CD8-positive, alpha-beta memory T cell (primary cell): ENCODE results near the gene ELMO1. TPM values are rescaled to one million over a fixed set of nuclear protein-coding genes. Genes with fewer than 3 reads are reported as not detected.

Source experiments
- CTCF ChIA-PET: fragments of 350-600 bp; sonication (Branson Sonifier 250); formaldehyde crosslinking; loops from one replicate; lab custom pipeline; 2021; ENCODE audit warnings: antibody characterized with exemption; lab: Charles Lee
- POLR2A ChIA-PET: fragments of 350-600 bp; sonication (Branson Sonifier 250); formaldehyde crosslinking; loops from one replicate; lab custom pipeline; 2021; ENCODE audit warnings: antibody characterized with exemption; lab: Charles Lee
- DNase-seq, 5 donors: peaks; one replicate each; pipeline versions ENCODE4 v3.0.0 to v3.0.0-alpha.2; 2020 to 2022; ENCODE audit warnings: mixed read lengths in 1 of 5
- H3K27ac ChIP-seq: one replicate; pipeline ENCODE4 v1.7.0; 2013; ENCODE audit warnings: low read depth, mild to moderate bottlenecking, low read length, moderate library complexity
- H3K27me3 ChIP-seq: 2 replicates; pipeline ENCODE4 v1.7.0; 2013; ENCODE audit warnings: low read length, mild to moderate bottlenecking; ENCODE audit not compliant: insufficient read depth, poor library complexity, severe bottlenecking
- H3K36me3 ChIP-seq: 2 replicates; pipeline ENCODE4 v1.7.0; 2013; ENCODE audit warnings: mild to moderate bottlenecking, low read length, moderate library complexity; ENCODE audit not compliant: insufficient read depth
- H3K4me1 ChIP-seq: 2 replicates; pipeline ENCODE4 v1.7.0; 2013; ENCODE audit warnings: mild to moderate bottlenecking, low read length, moderate library complexity; ENCODE audit not compliant: insufficient read depth
- H3K4me3 ChIP-seq: 2 replicates; pipeline ENCODE4 v1.7.0; 2013; ENCODE audit warnings: mild to moderate bottlenecking, low read length
- H3K9me3 ChIP-seq: 2 replicates; pipeline ENCODE4 v1.7.0; 2013; ENCODE audit warnings: mild to moderate bottlenecking, low read length
- H3K27ac Mint-ChIP-seq, 8 donors: one replicate each; pipeline ENCODE4 v1.8.0; 2020 to 2021; ENCODE audit warnings: mixed read lengths in 8 of 8, mild to moderate bottlenecking in 6 of 8, inconsistent platforms in 3 of 8, moderate library complexity in 3 of 8
- H3K27me3 Mint-ChIP-seq, 2 donors: one replicate each; pipeline ENCODE4 v1.8.0; 2020 to 2021; ENCODE audit warnings: mixed read lengths in 2 of 2, mild to moderate bottlenecking in 1 of 2, moderate library complexity in 1 of 2
- H3K36me3 Mint-ChIP-seq, 3 donors: one replicate each; pipeline ENCODE4 v1.8.0; 2020 to 2021; ENCODE audit warnings: mixed read lengths in 3 of 3, inconsistent platforms in 1 of 3, mild to moderate bottlenecking in 1 of 3
- H3K4me1 Mint-ChIP-seq, 3 donors: one replicate each; pipeline ENCODE4 v1.8.0; 2020 to 2021; ENCODE audit warnings: mixed read lengths in 3 of 3, inconsistent platforms in 1 of 3, mild to moderate bottlenecking in 1 of 3
- H3K4me3 Mint-ChIP-seq, 7 donors: one replicate each; pipeline ENCODE4 v1.8.0; 2020 to 2021; ENCODE audit warnings: mixed read lengths in 7 of 7, mild to moderate bottlenecking in 6 of 7, moderate library complexity in 4 of 7, inconsistent platforms in 2 of 7
- H3K9me3 Mint-ChIP-seq, 5 donors: one replicate each; pipeline ENCODE4 v1.8.0; 2020 to 2022; ENCODE audit warnings: mixed read lengths in 5 of 5, mild to moderate bottlenecking in 3 of 5, moderate library complexity in 2 of 5, inconsistent platforms in 1 of 5
- polyA plus RNA-seq: library from polyadenylated mRNA; unstranded; fragments of 300-500 nt; fragmentation: Illumina TruSeq; gene quantifications from one replicate; pipeline ENCODE4 v1.2.3, GENCODE V29; 2021
- total RNA-seq, 2 experiments: library from RNA; stranded (reverse); gene quantifications; one replicate each; pipeline ENCODE4 v1.2.3, GENCODE V29; 2021

Gene ELMO1
- total and polyA plus RNA-seq, 3 experiments from 2014 or later = 65.6 to 74.4 (median 66.2) TPM

DNA sequence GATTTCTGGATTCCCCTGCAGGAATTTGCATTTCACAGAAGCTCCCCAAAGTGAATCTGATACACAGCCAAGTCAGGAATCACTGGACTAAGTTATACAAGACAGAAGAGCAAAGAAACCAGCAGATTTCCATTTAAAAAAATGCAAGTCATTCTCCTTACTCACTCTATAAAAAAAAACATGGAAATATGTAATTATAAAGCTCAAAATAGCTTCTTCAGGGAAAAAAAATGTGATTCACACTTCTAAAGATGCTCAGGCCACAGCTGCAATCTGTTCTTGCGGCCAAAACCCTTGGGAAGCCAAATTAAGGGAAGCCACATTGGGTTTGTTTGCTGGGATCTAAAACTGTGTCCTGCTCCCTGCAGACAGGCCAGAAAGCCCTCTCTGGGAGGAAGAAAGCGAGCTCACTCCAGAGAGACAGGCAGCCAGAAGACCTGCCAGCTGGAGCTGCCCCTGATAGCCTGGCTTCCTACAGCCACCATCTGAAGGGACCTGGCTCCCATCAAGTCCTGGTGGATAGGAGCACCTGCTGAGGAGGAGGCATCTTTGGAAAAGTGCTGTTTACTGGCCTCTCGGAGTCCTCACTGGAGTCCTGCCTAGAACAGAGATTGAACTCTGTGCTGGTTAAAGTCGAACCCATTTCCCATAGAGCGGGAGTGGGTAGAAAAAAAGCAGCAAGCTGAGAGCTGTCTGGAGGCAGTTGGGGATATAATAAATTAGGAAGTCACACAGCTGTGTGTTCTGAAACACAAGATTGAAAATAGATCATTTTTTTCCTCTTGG lies 365.2 kb downstream of the ELMO1 start:
- H3K9me3 ChIP-seq = no peaks in the 10 kb centered on the region
- no peak for DNase-seq
- no peaks in the 10 kb centered on the region for H3K36me3 ChIP-seq
- H3K27ac ChIP-seq = no peak overlapping the region
- no peak overlapping the region for H3K4me3 ChIP-seq
- Mint-ChIP-seq H3K4me3 (no peak overlapping the region), H3K4me1 (peaks cover 20 to 63% (median 50%) of the 10 kb centered on the region in 3 donors), H3K27ac (peak overlapping the region in 2 of 8 donors; percentile 47 to 75), H3K9me3 (no peaks in the 10 kb centered on the region), H3K36me3 (peaks cover 18 to 49% (median 34%) of the 10 kb centered on the region in 3 donors), H3K27me3 (no peaks in the 10 kb centered on the region)
- no peaks in the 10 kb centered on the region for H3K27me3 ChIP-seq
- CTCF ChIA-PET = no interaction called here
- no peaks in the 10 kb centered on the region for H3K4me1 ChIP-seq
- POLR2A ChIA-PET = no interaction called here

DNA sequence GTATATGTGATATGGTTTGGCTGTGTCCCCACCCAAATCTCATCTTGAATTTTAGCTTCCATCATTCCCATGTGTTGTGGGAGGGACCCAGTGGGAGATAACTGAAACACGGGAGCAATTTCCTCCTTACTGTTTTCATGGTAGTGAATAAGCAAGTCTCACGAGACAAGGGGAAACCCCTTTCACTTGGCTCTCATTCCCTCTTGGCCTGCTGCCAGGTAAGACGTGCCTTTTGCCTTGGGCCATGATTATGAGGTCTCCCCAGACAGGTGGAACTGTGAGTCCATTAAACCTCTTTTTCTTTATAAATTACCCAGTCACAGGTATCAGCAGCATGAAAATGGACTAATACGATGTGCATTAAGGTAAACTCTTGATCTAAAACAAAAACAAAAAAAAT lies 367.2 kb downstream of the ELMO1 start:
- Histone ChIP-seq H3K9me3 (no peaks in the 10 kb centered on the region), H3K4me1 (no peaks in the 10 kb centered on the region), H3K36me3 (no peaks in the 10 kb centered on the region), H3K4me3 (no peak overlapping the region), H3K27me3 (no peaks in the 10 kb centered on the region), H3K27ac (no peak overlapping the region)
- peaks cover 25 to 53% (median 41%) of the 10 kb centered on the region in 3 donors for H3K36me3 Mint-ChIP-seq
- peak in 2 of 5 donors; percentile 14 to 52 for DNase-seq
- H3K9me3 Mint-ChIP-seq = no peaks in the 10 kb centered on the region
- ChIA-PET POLR2A (no interaction called here), CTCF (no interaction called here)
- H3K4me1 Mint-ChIP-seq = peaks cover 19 to 62% (median 47%) of the 10 kb centered on the region in 3 donors
- no peaks in the 10 kb centered on the region for H3K27me3 Mint-ChIP-seq
- peak overlapping the region in 1 of 7 donors; percentile 7 for H3K4me3 Mint-ChIP-seq
- H3K27ac Mint-ChIP-seq = peak overlapping the region in 3 of 8 donors; percentile 38 to 64 (median 39)

- no peaks in the 10 kb centered on the region for H3K36me3 ChIP-seq
These were observed 369.2 kb downstream of the ELMO1 start for GRCh38 chr7:37079420-37079819.

DNA sequence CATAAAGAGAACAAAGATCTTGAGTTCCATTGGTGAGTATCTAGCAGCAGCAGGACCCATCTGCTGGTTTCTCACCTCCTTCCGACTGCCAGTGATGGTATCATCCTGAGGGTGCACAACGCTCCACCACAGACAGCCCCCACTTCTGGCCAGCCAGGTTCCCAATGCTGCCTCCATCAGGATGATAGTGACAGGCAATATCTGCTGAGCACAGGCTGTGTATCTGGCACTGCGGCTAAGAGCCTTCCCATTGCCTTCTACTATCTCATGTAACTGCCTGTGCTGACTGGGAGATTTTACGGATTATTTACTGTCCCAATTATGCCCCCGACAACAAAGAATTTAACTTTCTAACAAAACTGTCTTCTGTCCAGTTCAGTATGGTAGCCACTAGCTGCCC lies 372.0 kb downstream of the ELMO1 start:
- Histone ChIP-seq H3K27me3 (no peaks in the 10 kb centered on the region), H3K4me3 (no peak overlapping the region), H3K27ac (no peak overlapping the region), H3K36me3 (no peaks in the 10 kb centered on the region), H3K9me3 (no peaks in the 10 kb centered on the region), H3K4me1 (no peaks in the 10 kb centered on the region)
- no peak for DNase-seq
- no peaks in the 10 kb centered on the region for H3K9me3 Mint-ChIP-seq
- H3K4me3 Mint-ChIP-seq = no peak overlapping the region
- no peaks in the 10 kb centered on the region for H3K27me3 Mint-ChIP-seq
- ChIA-PET CTCF (no interaction called here), POLR2A (no interaction called here)
- peaks cover 22 to 36% (median 34%) of the 10 kb centered on the region in 3 donors for H3K36me3 Mint-ChIP-seq
- H3K27ac Mint-ChIP-seq = peak overlapping the region in 1 of 8 donors; percentile 31
- peaks cover 16 to 37% (median 20%) of the 10 kb centered on the region in 3 donors for H3K4me1 Mint-ChIP-seq

More at GRCh38 chr7:37079420-37079819, 369.2 kb downstream of the ELMO1 start:
- H3K36me3 Mint-ChIP-seq = peaks cover 21 to 52% (median 40%) of the 10 kb centered on the region in 3 donors
- no peak for DNase-seq
- H3K27ac Mint-ChIP-seq = peak overlapping the region in 4 of 8 donors; percentile 9 to 61 (median 25)
- no peak overlapping the region for H3K4me3 ChIP-seq
- no peaks in the 10 kb centered on the region for H3K27me3 ChIP-seq
- no peaks in the 10 kb centered on the region for H3K27me3 Mint-ChIP-seq
- H3K9me3 ChIP-seq = no peaks in the 10 kb centered on the region
- POLR2A ChIA-PET = no interaction called here
- CTCF ChIA-PET = no interaction called here
- no peaks in the 10 kb centered on the region for H3K9me3 Mint-ChIP-seq
- no peaks in the 10 kb centered on the region for H3K4me1 ChIP-seq
- H3K27ac ChIP-seq = no peak overlapping the region
- peaks cover 15 to 54% (median 37%) of the 10 kb centered on the region in 3 donors for H3K4me1 Mint-ChIP-seq
- no peak overlapping the region for H3K4me3 Mint-ChIP-seq

DNA sequence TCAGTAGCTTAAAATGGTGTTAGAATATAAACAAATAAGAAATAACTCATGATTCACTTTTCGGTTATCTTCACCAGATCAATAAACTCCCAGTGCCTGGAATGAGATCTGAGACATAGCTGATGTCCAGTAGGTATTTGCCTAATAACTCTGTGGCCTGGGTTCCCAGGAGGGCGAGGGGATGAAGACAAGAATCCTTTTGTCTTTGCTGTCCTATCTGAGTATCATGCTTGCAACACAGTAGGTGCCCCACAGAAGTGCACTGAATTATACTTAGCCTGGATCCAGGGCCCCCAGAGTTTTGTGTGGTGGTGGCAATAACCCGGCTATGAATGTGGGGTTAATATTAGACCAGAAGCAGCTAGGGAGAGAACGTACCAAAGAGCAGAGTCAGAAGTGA lies 374.3 kb downstream of the ELMO1 start:
- no peak for DNase-seq
- H3K27ac ChIP-seq = no peak overlapping the region
- no peaks in the 10 kb centered on the region for H3K36me3 ChIP-seq
- peak overlapping the region in 1 of 7 donors; percentile 72 for H3K4me3 Mint-ChIP-seq
- H3K36me3 Mint-ChIP-seq = peaks cover 13 to 34% (median 31%) of the 10 kb centered on the region in 3 donors
- peak overlapping the region in 2 of 8 donors; percentile 19 to 61 for H3K27ac Mint-ChIP-seq
- H3K4me3 ChIP-seq = no peak overlapping the region
- peaks cover 9 to 44% (median 18%) of the 10 kb centered on the region in 3 donors for H3K4me1 Mint-ChIP-seq
- CTCF ChIA-PET = no interaction called here
- no peaks in the 10 kb centered on the region for H3K27me3 ChIP-seq
- no peaks in the 10 kb centered on the region for H3K27me3 Mint-ChIP-seq
- no peaks in the 10 kb centered on the region for H3K9me3 Mint-ChIP-seq
- H3K4me1 ChIP-seq = no peaks in the 10 kb centered on the region
- H3K9me3 ChIP-seq = no peaks in the 10 kb centered on the region
- POLR2A ChIA-PET = no interaction called here

DNA sequence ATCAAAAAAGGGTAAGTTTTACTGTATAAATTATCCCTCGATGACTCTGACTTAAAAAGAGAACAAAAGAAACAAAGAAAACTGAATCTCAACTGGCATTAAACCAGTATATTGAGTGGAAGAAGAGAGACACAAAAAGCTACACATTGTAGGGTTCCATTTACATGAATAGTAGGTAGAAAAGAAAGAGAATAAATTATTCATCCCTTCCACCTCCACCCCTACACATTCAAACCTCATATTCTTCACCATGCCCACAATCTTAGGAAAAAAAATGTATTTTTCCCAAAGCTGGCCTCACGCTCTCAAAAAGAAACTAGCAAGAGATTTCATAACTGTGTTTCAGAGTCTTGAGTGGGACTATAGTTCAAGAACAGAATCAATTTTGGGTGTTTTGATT lies 377.5 kb downstream of the ELMO1 start:
- H3K27ac Mint-ChIP-seq = peak overlapping the region in 1 of 8 donors; percentile 12
- ChIA-PET CTCF (no interaction called here), POLR2A (no interaction called here)

GRCh38 chr7:37070471-37070870 lies 378.2 kb downstream of the ELMO1 start:
- Mint-ChIP-seq H3K36me3 (peaks cover 6 to 20% (median 19%) of the 10 kb centered on the region in 3 donors), H3K9me3 (no peaks in the 10 kb centered on the region), H3K4me1 (peaks cover 24 to 39% (median 32%) of the 10 kb centered on the region in 3 donors), H3K4me3 (no peak overlapping the region), H3K27ac (peak overlapping the region in 2 of 8 donors; percentile 2 to 40), H3K27me3 (no peaks in the 10 kb centered on the region)
- H3K4me3 ChIP-seq = no peak overlapping the region
- no peaks in the 10 kb centered on the region for H3K9me3 ChIP-seq
- H3K27me3 ChIP-seq = no peaks in the 10 kb centered on the region
- H3K36me3 ChIP-seq = no peaks in the 10 kb centered on the region
- DNase-seq = no peak
- no peak overlapping the region for H3K27ac ChIP-seq
- no peaks in the 10 kb centered on the region for H3K4me1 ChIP-seq
- POLR2A ChIA-PET = no interaction called here
- CTCF ChIA-PET = no interaction called here

More for the DNA sequence above, 377.5 kb downstream of the ELMO1 start:
- no peak overlapping the region for H3K27ac ChIP-seq
- DNase-seq = no peak
- no peaks in the 10 kb centered on the region for H3K27me3 ChIP-seq
- no peaks in the 10 kb centered on the region for H3K4me1 ChIP-seq
- H3K4me1 Mint-ChIP-seq = peaks cover 18 to 37% (median 25%) of the 10 kb centered on the region in 3 donors
- no peak overlapping the region for H3K4me3 Mint-ChIP-seq
- no peaks in the 10 kb centered on the region for H3K36me3 ChIP-seq
- peaks cover 6 to 22% (median 20%) of the 10 kb centered on the region in 3 donors for H3K36me3 Mint-ChIP-seq
- no peaks in the 10 kb centered on the region for H3K9me3 Mint-ChIP-seq
- no peaks in the 10 kb centered on the region for H3K9me3 ChIP-seq
- no peaks in the 10 kb centered on the region for H3K27me3 Mint-ChIP-seq
- H3K4me3 ChIP-seq = no peak overlapping the region

DNA sequence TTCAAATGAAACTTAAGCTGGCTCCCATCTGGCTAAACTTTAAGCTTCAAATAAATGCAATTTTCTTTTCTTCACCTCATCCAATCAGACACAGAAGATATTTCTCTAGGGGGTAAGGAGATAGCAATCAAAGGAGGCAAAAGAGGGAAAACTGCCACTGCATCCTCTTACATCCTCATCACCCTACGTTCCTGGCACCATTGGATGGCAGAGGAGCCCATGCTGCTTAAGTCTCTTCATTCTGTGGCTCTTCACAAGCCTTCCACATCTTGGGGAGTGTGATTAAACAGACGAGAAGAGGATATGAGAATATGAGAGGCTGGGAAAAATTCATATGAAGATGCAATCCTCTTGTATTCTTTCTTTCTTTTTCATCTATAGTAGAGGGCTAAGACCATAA lies 378.6 kb downstream of the ELMO1 start:
- Histone ChIP-seq H3K27me3 (no peaks in the 10 kb centered on the region), H3K4me3 (no peak overlapping the region), H3K27ac (no peak overlapping the region), H3K4me1 (no peaks in the 10 kb centered on the region), H3K9me3 (no peaks in the 10 kb centered on the region), H3K36me3 (no peaks in the 10 kb centered on the region)
- peak overlapping the region in 2 of 8 donors; percentile 3 to 77 for H3K27ac Mint-ChIP-seq
- no peaks in the 10 kb centered on the region for H3K9me3 Mint-ChIP-seq
- no peak for DNase-seq
- H3K4me3 Mint-ChIP-seq = no peak overlapping the region
- H3K36me3 Mint-ChIP-seq = peaks cover 6 to 23% (median 19%) of the 10 kb centered on the region in 3 donors
- ChIA-PET CTCF (no interaction called here), POLR2A (no interaction called here)
- H3K4me1 Mint-ChIP-seq = peaks cover 29 to 43% (median 36%) of the 10 kb centered on the region in 3 donors
- H3K27me3 Mint-ChIP-seq = no peaks in the 10 kb centered on the region
